ENCODE results near the gene SKAP1. TPM values are rescaled to one million over a fixed set of nuclear protein-coding genes. Genes with fewer than 3 reads are reported as not detected.

Gene SKAP1
- total RNA-seq, 4 donors from 2014 or later, result not detected

DNA sequence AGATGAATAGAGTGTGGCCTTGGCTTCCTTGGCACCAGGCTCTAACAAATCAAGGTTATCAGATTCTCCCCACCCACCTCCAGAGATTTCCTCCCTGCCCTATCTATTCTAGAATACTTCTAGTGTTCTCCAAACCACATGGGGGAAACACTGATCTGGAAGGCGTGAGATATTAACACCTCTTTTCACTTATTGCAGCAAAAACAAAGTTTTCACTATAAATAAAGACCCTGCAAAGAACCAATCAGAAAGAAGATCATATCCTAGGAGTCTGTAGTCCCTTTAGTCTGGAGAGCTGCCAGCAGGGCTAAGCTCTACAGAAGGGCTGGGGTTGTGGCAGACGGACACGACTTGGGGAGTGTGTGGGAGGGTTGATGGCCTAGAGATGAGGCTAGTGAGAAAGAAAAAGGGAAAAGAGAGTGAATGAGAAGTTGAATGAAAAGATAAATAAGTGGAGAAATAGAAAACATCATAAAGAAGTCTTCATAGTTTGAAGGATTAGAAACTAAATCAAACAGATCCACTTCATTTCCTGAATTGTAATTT lies 8.6 kb upstream of the SKAP1 start:
- no peak overlapping the region for H3K27ac ChIP-seq
- TF ChIP-seq POLR2A (IDR thresholded peaks at IDR 0.05) (no peak), CTCF (IDR thresholded peaks at IDR 0.05 in 4 of 5, conservative IDR thresholded peaks at IDR 0.05 in 1 of 5) (no peak)
- no peaks in the 10 kb centered on the region for H3K4me1 ChIP-seq
- H3K4me3 ChIP-seq, result no peak overlapping the region
- no peaks in the 10 kb centered on the region for H3K9me3 ChIP-seq
- no peaks in the 10 kb centered on the region for H3K36me3 ChIP-seq
- ATAC-seq, result no peak
- H3K27me3 ChIP-seq, result peaks cover 3 to 11% (median 6%) of the 10 kb centered on the region in 3 donors
- in situ Hi-C loops (cut with MboI; ENCODE audit: low sequenced_read_pairs in 4 of 4), result no loop called here
- intact Hi-C loops (cut with DNase I; ENCODE audit: low total_unique reads), result no loop called here
- DNase-seq, result no peak

- Histone ChIP-seq H3K36me3 (no peaks in the 10 kb centered on the region), H3K27me3 (peaks cover 38 to 54% (median 48%) of the 10 kb centered on the region in 3 donors), H3K4me1 (no peaks in the 10 kb centered on the region), H3K4me3 (no peak overlapping the region), H3K27ac (no peak overlapping the region), H3K9me3 (no peaks in the 10 kb centered on the region)
- in situ Hi-C loops (cut with MboI; ENCODE audit: low sequenced_read_pairs in 4 of 4), result no loop called here
- intact Hi-C loops (cut with DNase I; ENCODE audit: low total_unique reads), result no loop called here
- no peak for DNase-seq
- TF ChIP-seq CTCF (IDR thresholded peaks at IDR 0.05 in 4 of 5, conservative IDR thresholded peaks at IDR 0.05 in 1 of 5) (no peak), POLR2A (IDR thresholded peaks at IDR 0.05) (no peak)
- ATAC-seq, result no peak
These were observed 3.9 kb upstream of the SKAP1 start for GRCh38 chr17:48433896-48434295.

- H3K27me3 ChIP-seq, result peaks cover 43 to 57% (median 53%) of the 10 kb centered on the region in 3 donors
- H3K36me3 ChIP-seq, result no peaks in the 10 kb centered on the region
- intact Hi-C loops (cut with DNase I; ENCODE audit: low total_unique reads) (no loop called here), in situ Hi-C loops (cut with MboI; ENCODE audit: low sequenced_read_pairs in 4 of 4) (no loop called here)
- H3K4me3 ChIP-seq, result no peak overlapping the region
- DNase-seq (no peak), ATAC-seq (no peak)
- H3K27ac ChIP-seq, result no peak overlapping the region
- no peaks in the 10 kb centered on the region for H3K9me3 ChIP-seq
- TF ChIP-seq POLR2A (IDR thresholded peaks at IDR 0.05) (no peak), CTCF (IDR thresholded peaks at IDR 0.05 in 4 of 5, conservative IDR thresholded peaks at IDR 0.05 in 1 of 5) (no peak)
- no peaks in the 10 kb centered on the region for H3K4me1 ChIP-seq
These were observed 3.1 kb upstream of the SKAP1 start for GRCh38 chr17:48432820-48433775.

DNA sequence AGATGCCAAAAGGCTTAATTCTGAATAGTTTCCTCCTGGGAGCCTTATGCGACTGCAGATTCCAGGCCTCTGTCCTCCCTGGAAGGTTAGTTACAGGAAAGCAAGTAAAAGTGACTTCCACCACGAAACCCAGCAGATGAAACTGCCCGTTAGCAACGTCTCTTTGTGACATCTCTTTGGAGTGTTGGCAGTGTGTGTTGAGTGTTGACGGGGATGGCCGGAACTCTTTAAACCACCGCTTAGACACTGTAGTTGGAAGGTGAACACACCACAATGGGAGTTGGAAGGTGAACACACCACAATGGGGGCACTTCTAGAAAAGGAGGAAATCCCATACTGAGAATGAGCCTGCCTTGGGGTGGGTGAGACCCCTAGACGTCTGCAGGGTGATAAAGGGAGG lies 858 bp downstream of the SKAP1 start:
- Histone ChIP-seq H3K27ac (no peak overlapping the region), H3K4me3 (no peak overlapping the region), H3K27me3 (peaks cover 43 to 53% (median 47%) of the 10 kb centered on the region in 3 donors), H3K9me3 (no peaks in the 10 kb centered on the region), H3K4me1 (no peaks in the 10 kb centered on the region), H3K36me3 (no peaks in the 10 kb centered on the region)
- ATAC-seq, result no peak
- no peak for DNase-seq
- in situ Hi-C loops (cut with MboI; ENCODE audit: low sequenced_read_pairs in 4 of 4), result no loop called here
- no peak for TF ChIP-seq CTCF (IDR thresholded peaks at IDR 0.05 in 4 of 5, conservative IDR thresholded peaks at IDR 0.05 in 1 of 5)
- TF ChIP-seq POLR2A (IDR thresholded peaks at IDR 0.05), result no peak
- intact Hi-C loops (cut with DNase I; ENCODE audit: low total_unique reads), result no loop called here

Data from gastrocnemius medialis (tissue), 4 donors.